Neural progenitor cell (in vitro differentiated cells): Measurements from ENCODE around the gene HEMK1. TPM values are rescaled to one million over a fixed set of nuclear protein-coding genes. Genes with fewer than 3 reads are reported as not detected.

ENCODE experiments used
- DNase-seq: peaks from one replicate; pipeline ENCODE4 v3.0.0-alpha.2; 2016; ENCODE audit warnings: low spot score
- H2AFZ ChIP-seq: fragments of 200-600 bp; sonication (generic); replicated peaks from 2 replicates; pipeline ENCODE4 v1.6.1; 2016; ENCODE audit warnings: antibody characterized with exemption
- H3F3A ChIP-seq: fragments of 200-600 bp; sonication (generic); 2 replicates; pipeline ENCODE4 v1.6.1; 2016; ENCODE audit warnings: antibody characterized with exemption, low read depth
- H3K27ac ChIP-seq: fragments of 200-600 bp; sonication (generic); 2 replicates; pipeline ENCODE4 v1.5.1; 2016; ENCODE audit warnings: mild to moderate bottlenecking
- H3K27me3 ChIP-seq: fragments of 200-600 bp; sonication (generic); 2 replicates; pipeline ENCODE4 v1.6.1; 2016; ENCODE audit warnings: mild to moderate bottlenecking, moderate library complexity
- H3K36me3 ChIP-seq: fragments of 200-600 bp; sonication (generic); 2 replicates; pipeline ENCODE4 v1.5.1; 2016
- H3K4me1 ChIP-seq: fragments of 200-600 bp; sonication (generic); 2 replicates; pipeline ENCODE4 v1.6.1; 2016; ENCODE audit warnings: mixed run types
- H3K4me2 ChIP-seq: fragments of 200-600 bp; sonication (generic); 2 replicates; pipeline ENCODE4 v1.6.1; 2016
- H3K4me3 ChIP-seq: fragments of 200-600 bp; sonication (generic); 2 replicates; pipeline ENCODE4 v1.5.1; 2016
- H3K79me2 ChIP-seq: fragments of 200-600 bp; sonication (generic); 2 replicates; pipeline ENCODE4 v1.6.1; 2016; ENCODE audit warnings: low read depth
- H3K9ac ChIP-seq: fragments of 200-600 bp; sonication (generic); 2 replicates; pipeline ENCODE4 v1.6.1; 2016
- H3K9me3 ChIP-seq: fragments of 200-600 bp; sonication (generic); 2 replicates; pipeline ENCODE4 v1.5.1; 2016; ENCODE audit warnings: low read depth
- H4K20me1 ChIP-seq: fragments of 200-600 bp; sonication (generic); 2 replicates; pipeline ENCODE4 v1.6.1; 2016; ENCODE audit warnings: low read depth
- H3K27ac Mint-ChIP-seq: 3 replicates; pipeline ENCODE4 v1.8.0; 2021; ENCODE audit warnings: mixed read lengths
- H3K27me3 Mint-ChIP-seq: 2 replicates; pipeline ENCODE4 v1.8.0; 2022; ENCODE audit warnings: low read depth, mild to moderate bottlenecking, inconsistent platforms, moderate library complexity, mixed read lengths; ENCODE audit not compliant: insufficient read depth
- H3K36me3 Mint-ChIP-seq: 3 replicates; pipeline ENCODE4 v1.8.0; 2021; ENCODE audit warnings: mixed read lengths
- H3K4me1 Mint-ChIP-seq: 3 replicates; pipeline ENCODE4 v1.8.0; 2021; ENCODE audit warnings: mixed read lengths
- H3K4me3 Mint-ChIP-seq: 3 replicates; pipeline ENCODE4 v1.8.0; 2021; ENCODE audit warnings: mild to moderate bottlenecking, moderate library complexity, mixed read lengths
- H3K9me3 Mint-ChIP-seq: 3 replicates; pipeline ENCODE4 v1.8.0; 2020; ENCODE audit warnings: mixed read lengths
- EZH2 ChIP-seq: fragments of 200-600 bp; sonication (generic); IDR thresholded peaks from 2 replicates; pipeline ENCODE4 v1.6.1; 2017; ENCODE audit warnings: antibody characterized with exemption, mild to moderate bottlenecking, moderate library complexity
- EZH2phosphoT487 ChIP-seq: fragments of 200-600 bp; sonication (generic); IDR thresholded peaks from 2 replicates; pipeline ENCODE4 v1.6.1; 2017; ENCODE audit warnings: antibody characterized with exemption
- total RNA-seq: library from RNA; depleted of rRNA; stranded (reverse); fragments of >200 nt; gene quantifications from 2 replicates; pipeline ENCODE4 v1.2.3, GENCODE V29; 2015; ENCODE audit warnings: low replicate concordance
- TF ChIP-seq, protein P1 (sequence below): fragments of 200-600 bp; sonication (generic); IDR thresholded peaks from 2 replicates; pipeline ENCODE4 v1.5.1; 2017; ENCODE audit warnings: antibody characterized with exemption, mild to moderate bottlenecking

HEMK1 gene
- total RNA-seq, 1 donor from 2014 or later: 9.3 TPM

DNA sequence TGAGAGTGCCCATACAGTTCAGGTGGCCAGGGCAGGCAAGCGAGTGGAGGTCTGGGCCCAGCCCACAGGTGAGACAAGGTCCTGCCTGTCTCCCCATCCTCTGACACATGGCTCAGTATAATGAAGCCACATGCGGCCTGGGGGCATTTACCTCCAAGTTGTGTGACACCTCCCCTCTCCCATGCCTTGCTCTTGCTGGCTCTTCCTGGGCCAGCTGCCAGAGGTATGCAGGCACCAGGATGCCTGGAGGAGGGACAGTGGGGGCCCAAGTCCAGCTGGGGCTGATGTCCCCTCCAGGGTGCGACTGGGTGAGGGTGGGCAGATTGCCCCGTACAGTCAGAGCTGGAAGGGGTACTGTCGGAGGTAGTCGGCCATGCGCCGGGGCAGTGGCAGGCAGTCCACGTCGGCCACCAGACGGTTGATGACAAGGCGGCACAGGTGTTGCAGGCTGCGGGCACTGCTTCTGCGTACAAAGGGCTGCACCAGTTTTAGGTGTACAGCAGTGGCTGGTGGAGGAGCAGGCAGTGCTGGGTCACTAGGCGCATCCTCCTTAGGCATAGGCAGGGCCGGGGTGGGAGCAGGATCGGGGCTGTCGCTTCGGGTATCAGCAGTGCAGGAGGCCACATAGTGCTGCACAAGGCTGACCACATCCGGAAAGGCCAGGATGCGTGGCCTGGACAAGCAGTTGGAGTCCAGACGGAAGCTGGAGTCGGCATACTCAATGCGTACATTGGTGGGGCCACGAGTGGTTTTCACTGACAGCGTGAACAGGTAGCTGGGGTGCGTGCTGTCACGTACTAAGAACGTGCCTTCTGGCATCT lies 38.2 kb downstream of the HEMK1 start:
- H3K4me2 ChIP-seq: no peak overlapping the region
- H2AFZ ChIP-seq: no peak overlapping the region
- H3K36me3 ChIP-seq: no peaks in the 10 kb centered on the region
- Mint-ChIP-seq H3K9me3 (no peaks in the 10 kb centered on the region), H3K36me3 (no peaks in the 10 kb centered on the region), H3K4me3 (no peak overlapping the region), H3K27me3 (peaks cover 8% of the 10 kb centered on the region), H3K27ac (no peak overlapping the region), H3K4me1 (peaks cover 15% of the 10 kb centered on the region)
- peaks cover 25% of the 10 kb centered on the region for H3K27me3 ChIP-seq
- H3K4me1 ChIP-seq: peaks cover 9% of the 10 kb centered on the region
- H3F3A ChIP-seq: peaks cover 11% of the 10 kb centered on the region
- H3K4me3 ChIP-seq: no peak overlapping the region
- no peak overlapping the region for H3K9ac ChIP-seq
- H3K79me2 ChIP-seq: no peaks in the 10 kb centered on the region
- H3K27ac ChIP-seq: no peak overlapping the region
- H3K9me3 ChIP-seq: no peaks in the 10 kb centered on the region
- no peak for DNase-seq
- no peaks in the 10 kb centered on the region for H4K20me1 ChIP-seq
- TF ChIP-seq, protein P1, sequence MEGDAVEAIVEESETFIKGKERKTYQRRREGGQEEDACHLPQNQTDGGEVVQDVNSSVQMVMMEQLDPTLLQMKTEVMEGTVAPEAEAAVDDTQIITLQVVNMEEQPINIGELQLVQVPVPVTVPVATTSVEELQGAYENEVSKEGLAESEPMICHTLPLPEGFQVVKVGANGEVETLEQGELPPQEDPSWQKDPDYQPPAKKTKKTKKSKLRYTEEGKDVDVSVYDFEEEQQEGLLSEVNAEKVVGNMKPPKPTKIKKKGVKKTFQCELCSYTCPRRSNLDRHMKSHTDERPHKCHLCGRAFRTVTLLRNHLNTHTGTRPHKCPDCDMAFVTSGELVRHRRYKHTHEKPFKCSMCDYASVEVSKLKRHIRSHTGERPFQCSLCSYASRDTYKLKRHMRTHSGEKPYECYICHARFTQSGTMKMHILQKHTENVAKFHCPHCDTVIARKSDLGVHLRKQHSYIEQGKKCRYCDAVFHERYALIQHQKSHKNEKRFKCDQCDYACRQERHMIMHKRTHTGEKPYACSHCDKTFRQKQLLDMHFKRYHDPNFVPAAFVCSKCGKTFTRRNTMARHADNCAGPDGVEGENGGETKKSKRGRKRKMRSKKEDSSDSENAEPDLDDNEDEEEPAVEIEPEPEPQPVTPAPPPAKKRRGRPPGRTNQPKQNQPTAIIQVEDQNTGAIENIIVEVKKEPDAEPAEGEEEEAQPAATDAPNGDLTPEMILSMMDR: no peak
- TF ChIP-seq EZH2 (no peak), EZH2phosphoT487 (no peak)

DNA sequence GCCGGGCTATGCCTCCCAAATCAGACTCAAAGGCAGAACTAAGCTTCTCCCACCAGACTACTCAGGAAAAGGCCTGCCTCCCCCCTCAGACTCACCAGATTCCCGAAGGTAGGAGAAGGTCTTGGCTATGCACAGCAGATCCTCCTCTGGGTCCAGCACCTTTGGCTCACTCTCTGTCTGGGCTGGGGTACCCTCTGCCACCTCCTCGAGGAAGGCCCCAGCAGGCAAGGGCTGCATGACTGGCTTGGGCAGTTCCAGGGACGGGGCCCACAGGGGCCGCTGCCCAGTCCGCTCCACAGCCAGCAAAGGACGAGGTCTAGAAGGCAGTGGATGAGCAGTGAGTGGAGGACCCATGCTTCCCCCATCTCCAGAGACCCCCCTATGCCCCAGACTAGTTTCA lies 39.0 kb downstream of the HEMK1 start:
- TF ChIP-seq EZH2 (no peak), EZH2phosphoT487 (no peak)
- TF ChIP-seq, protein P1: no peak
- Histone ChIP-seq H3K4me2 (no peak overlapping the region), H3K79me2 (no peaks in the 10 kb centered on the region), H3K9ac (no peak overlapping the region), H2AFZ (no peak overlapping the region), H4K20me1 (no peaks in the 10 kb centered on the region), H3K4me3 (no peak overlapping the region), H3F3A (peaks cover 12% of the 10 kb centered on the region), H3K36me3 (no peaks in the 10 kb centered on the region), H3K4me1 (peaks cover 14% of the 10 kb centered on the region), H3K27ac (no peak overlapping the region), H3K27me3 (peaks cover 33% of the 10 kb centered on the region), H3K9me3 (no peaks in the 10 kb centered on the region)
- Mint-ChIP-seq H3K36me3 (no peaks in the 10 kb centered on the region), H3K27ac (no peak overlapping the region), H3K9me3 (no peaks in the 10 kb centered on the region), H3K4me3 (no peak overlapping the region), H3K4me1 (peaks cover 18% of the 10 kb centered on the region), H3K27me3 (peaks cover 9% of the 10 kb centered on the region)
- DNase-seq: no peak

DNA sequence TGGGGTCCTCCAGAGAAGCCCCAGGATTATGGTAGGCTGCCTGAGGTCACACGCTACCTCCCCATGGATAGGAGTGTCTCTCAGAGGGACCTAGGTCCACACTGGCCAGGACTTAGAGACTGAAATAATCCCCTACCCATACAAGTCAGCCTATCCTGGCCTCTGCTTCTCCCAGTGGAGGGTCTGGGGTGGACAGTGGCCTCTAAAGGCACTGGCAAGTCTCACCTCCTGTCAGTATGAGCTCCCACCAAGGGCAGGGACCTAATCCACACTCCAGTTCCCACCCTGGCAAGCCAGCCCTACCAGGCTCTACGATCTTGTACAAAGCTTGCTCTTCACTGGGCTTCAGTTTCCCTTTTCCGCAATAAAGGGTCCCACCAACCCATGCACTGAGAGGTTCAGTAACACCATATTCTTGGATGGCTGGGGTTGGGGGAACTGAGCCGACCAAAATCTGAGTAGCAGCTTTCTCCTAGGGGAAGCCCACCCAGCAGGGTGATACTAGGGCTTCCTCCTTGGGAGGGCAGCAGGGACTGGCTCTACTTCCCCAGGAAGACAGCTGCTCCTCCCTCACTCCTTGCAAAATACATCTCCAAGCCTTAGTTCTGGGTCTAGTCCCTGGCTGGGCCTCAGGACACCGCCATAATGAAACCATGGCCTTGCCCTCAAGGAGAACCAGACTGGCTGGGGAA lies 39.9 kb downstream of the HEMK1 start:
- Histone ChIP-seq H4K20me1 (no peaks in the 10 kb centered on the region), H3K27me3 (peaks cover 41% of the 10 kb centered on the region), H2AFZ (no peak overlapping the region), H3K4me1 (peaks cover 14% of the 10 kb centered on the region), H3K9me3 (no peaks in the 10 kb centered on the region), H3K27ac (no peak overlapping the region), H3K4me2 (no peak overlapping the region), H3K4me3 (no peak overlapping the region), H3K79me2 (no peaks in the 10 kb centered on the region), H3K9ac (no peak overlapping the region), H3F3A (peaks cover 19% of the 10 kb centered on the region), H3K36me3 (no peaks in the 10 kb centered on the region)
- no peaks in the 10 kb centered on the region for H3K9me3 Mint-ChIP-seq
- H3K4me1 Mint-ChIP-seq: peaks cover 26% of the 10 kb centered on the region
- H3K27me3 Mint-ChIP-seq: peaks cover 16% of the 10 kb centered on the region
- no peak for DNase-seq
- H3K27ac Mint-ChIP-seq: no peak overlapping the region
- TF ChIP-seq EZH2phosphoT487: no peak
- TF ChIP-seq, protein P1: no peak
- no peak for TF ChIP-seq EZH2
- peak overlapping the region; percentile 33 for H3K4me3 Mint-ChIP-seq
- no peaks in the 10 kb centered on the region for H3K36me3 Mint-ChIP-seq
